Muscle of leg (tissue), 16 donors: ENCODE results near the gene SKIC3. TPM values are rescaled to one million over a fixed set of nuclear protein-coding genes. Genes with fewer than 3 reads are reported as not detected.

ENCODE experiments used
- DNase-seq: peaks from one replicate; pipeline ENCODE4 v3.0.0; 2013
- H3K27ac ChIP-seq: one replicate; pipeline ENCODE4 v1.5.1; 2013; ENCODE audit warnings: mild to moderate bottlenecking, low read length, control low read depth
- H3K27me3 ChIP-seq: one replicate; pipeline ENCODE4 v1.6.1; 2013; ENCODE audit warnings: low read length; ENCODE audit not compliant: control insufficient read depth, insufficient read depth
- H3K36me3 ChIP-seq: one replicate; pipeline ENCODE4 v1.6.1; 2013; ENCODE audit warnings: low read length; ENCODE audit not compliant: control insufficient read depth, insufficient read depth
- H3K4me1 ChIP-seq: one replicate; pipeline ENCODE4 v1.6.1; 2013; ENCODE audit warnings: low read length; ENCODE audit not compliant: control insufficient read depth, insufficient read depth
- H3K4me3 ChIP-seq: one replicate; pipeline ENCODE4 v1.5.1; 2013; ENCODE audit warnings: low read length, control low read depth
- H3K9me3 ChIP-seq: replicated peaks from 2 replicates; pipeline ENCODE4 v1.6.1; 2013; ENCODE audit warnings: low read depth, low read length; ENCODE audit not compliant: control insufficient read depth
- WGBS: methylation state at CpG from one replicate; pipeline ENCODE4 v1.1.5; 2013; ENCODE audit warnings: missing lambda C conversion rate; ENCODE audit not compliant: insufficient coverage; 5-methylcytosine and 5-hydroxymethylcytosine counted together
- long read RNA-seq, 11 donors: transcript quantifications; one replicate each; lab custom pipeline, GENCODE V29; 2026
- polyA plus RNA-seq, 8 donors: library from polyadenylated mRNA; unstranded; fragments of 120-200 nt; gene quantifications; one replicate each; pipeline versions ENCODE4 v1.2.1 to v1.2.3, GENCODE V29; 2013; ENCODE audit warnings: inconsistent platforms in 1 of 8, low replicate concordance in 1 of 8; ENCODE audit not compliant: insufficient read length in 8 of 8, insufficient read depth in 1 of 8
- total RNA-seq: library from RNA; stranded (reverse); fragments of 120-200 nt; gene quantifications from one replicate; pipeline ENCODE4 v1.2.4, GENCODE V29; 2013

The SKIC3 gene
- total RNA-seq (75.0 TPM), polyA plus RNA-seq (10 to 100 TPM; 43.6 to 65.1 (median 51.2) TPM)
- long read RNA-seq, donor 1, partial matches to known transcripts: 0 of 1 reads
- long read RNA-seq, donor 1, other reads (novel, unspliced or antisense): 0 of 1 reads
- long read RNA-seq, donor 2: 0 reads
- long read RNA-seq, donor 3, full-length matches to known transcripts: 2 of 9 reads
- long read RNA-seq, donor 3, partial matches to known transcripts: 7 of 9 reads
- long read RNA-seq, donor 3, other reads (novel, unspliced or antisense): 0 of 9 reads
- long read RNA-seq, donor 4: 0 reads
- long read RNA-seq, donor 5, full-length matches to known transcripts: 3 of 14 reads
- long read RNA-seq, donor 5, partial matches to known transcripts: 11 of 14 reads
- long read RNA-seq, donor 5, other reads (novel, unspliced or antisense): 0 of 14 reads
- long read RNA-seq, donor 6, full-length matches to known transcripts: 4 of 10 reads
- long read RNA-seq, donor 6, partial matches to known transcripts: 6 of 10 reads
- long read RNA-seq, donor 6, other reads (novel, unspliced or antisense): 0 of 10 reads
- long read RNA-seq, donor 7, full-length matches to known transcripts: 2 of 27 reads
- long read RNA-seq, donor 7, partial matches to known transcripts: 25 of 27 reads
- long read RNA-seq, donor 7, other reads (novel, unspliced or antisense): 0 of 27 reads
- long read RNA-seq, donor 8: 0 reads
- long read RNA-seq, donor 9, partial matches to known transcripts: 5 of 5 reads
- long read RNA-seq, donor 9, other reads (novel, unspliced or antisense): 0 of 5 reads
- long read RNA-seq, donor 10, partial matches to known transcripts: 15 of 17 reads
- long read RNA-seq, donor 10, other reads (novel, unspliced or antisense): 0 of 17 reads
- long read RNA-seq, donor 11, full-length matches to known transcripts: 1 of 9 reads
- long read RNA-seq, donor 11, partial matches to known transcripts: 8 of 9 reads
- long read RNA-seq, donor 11, other reads (novel, unspliced or antisense): 0 of 9 reads

DNA sequence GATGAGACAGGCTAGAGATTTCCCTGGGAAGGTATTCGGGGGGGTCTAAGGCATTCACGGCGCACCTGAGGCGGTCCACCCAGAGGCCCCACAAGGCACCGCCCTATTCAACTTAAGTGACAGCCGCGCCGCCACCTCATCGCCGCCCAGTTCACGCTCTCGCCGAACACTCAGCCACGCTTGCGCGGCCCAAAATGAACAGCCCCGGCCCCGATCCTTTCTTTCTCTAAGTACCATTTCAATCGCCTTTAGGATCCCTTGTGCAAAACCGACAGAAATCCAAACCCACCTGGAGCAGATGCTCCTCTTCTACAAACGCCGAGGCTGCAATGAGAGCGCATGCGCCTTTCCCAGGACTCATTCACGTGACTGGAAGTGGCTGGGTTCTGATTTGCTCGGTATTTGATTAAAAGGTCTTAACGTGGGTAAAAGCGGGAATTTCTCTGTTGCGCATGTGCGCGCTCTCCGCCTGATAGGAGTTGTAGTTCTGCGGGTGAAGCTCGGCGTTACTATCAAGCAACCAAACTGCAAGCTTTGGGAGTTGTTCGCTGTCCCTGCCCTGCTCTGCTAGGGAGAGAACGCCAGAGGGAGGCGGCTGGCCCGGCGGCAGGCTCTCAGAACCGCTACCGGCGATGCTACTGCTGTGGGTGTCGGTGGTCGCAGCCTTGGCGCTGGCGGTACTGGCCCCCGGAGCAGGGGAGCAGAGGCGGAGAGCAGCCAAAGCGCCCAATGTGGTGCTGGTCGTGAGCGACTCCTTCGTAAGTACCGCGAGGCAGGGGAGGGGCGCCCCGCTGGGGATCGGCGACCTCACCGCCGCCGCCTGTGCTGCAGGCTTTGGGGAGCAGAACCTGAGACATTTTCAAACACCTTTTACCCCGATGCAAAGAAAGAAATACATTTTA is at the start of gene SKIC3, which contains the start of gene ARSK:
SKIC3 (minus strand) TSS at position 331 of the 902 bp plus-strand sequence. CDS start 7,827 bp downstream, outside the sequence.
ARSK (plus strand) TSS at position 455 of the 902 bp plus-strand sequence; CDS start at position 633, 178 bp downstream.
- H3K4me1 ChIP-seq: peaks cover 3% of the 10 kb centered on the region
- peaks cover 2% of the 10 kb centered on the region for H3K36me3 ChIP-seq
- H3K4me3 ChIP-seq: peak within 1 kb of the TSS; percentile 58
- no peaks in the 10 kb centered on the region for H3K27me3 ChIP-seq
- H3K27ac ChIP-seq: peak within 1 kb of the TSS; percentile 87
- H3K9me3 ChIP-seq: no peaks in the 10 kb centered on the region
- under 1% methylated on average over 61 of the region's 63 CpGs for WGBS
- peak; percentile 100 for DNase-seq

DNA sequence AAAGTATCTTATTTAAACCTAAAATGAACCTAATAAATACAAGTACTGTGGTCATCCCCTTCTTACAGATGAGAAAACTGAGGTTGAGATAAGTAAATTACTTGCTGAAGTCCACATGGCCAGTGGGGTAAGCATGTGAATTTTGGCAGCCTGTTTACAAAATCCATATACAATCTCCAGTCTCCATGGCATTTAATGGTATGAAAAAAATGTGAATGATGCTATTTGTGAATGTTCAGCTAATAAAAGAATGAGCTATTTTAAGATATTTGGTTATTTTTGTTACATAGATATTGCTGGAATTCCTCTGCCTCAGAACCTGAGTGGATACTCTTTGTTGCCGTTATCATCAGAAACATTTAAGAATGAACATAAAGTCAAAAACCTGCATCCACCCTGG is 45.8 kb upstream of the SKIC3 start:
- Histone ChIP-seq H3K27me3 (no peaks in the 10 kb centered on the region), H3K4me3 (no peak overlapping the region), H3K9me3 (no peaks in the 10 kb centered on the region), H3K4me1 (no peaks in the 10 kb centered on the region), H3K36me3 (peaks cover 2% of the 10 kb centered on the region), H3K27ac (no peak overlapping the region)
- no peak for DNase-seq
- no CpG with 5 or more reads among the region's 1 CpG for WGBS

DNA sequence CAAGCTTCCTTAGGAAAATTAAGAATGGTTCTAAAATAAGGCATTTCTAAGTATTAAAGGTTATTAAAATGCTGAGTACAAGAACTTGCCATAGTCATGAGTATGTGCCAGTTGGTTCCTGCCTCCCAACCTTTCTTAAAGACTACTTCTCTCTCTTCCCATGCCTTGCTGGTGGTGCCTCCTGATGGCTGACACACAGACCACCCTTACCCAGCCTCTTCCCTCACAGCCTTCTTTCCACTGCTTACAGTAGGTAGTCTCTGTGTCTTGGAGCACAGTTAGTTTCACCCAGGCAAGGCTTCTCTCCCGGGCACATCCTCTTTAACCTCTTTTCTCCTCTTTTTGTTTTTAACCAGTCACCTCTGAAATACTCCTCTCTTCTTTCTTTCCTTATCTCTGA is 44.5 kb upstream of the SKIC3 start:
- no CpG with 5 or more reads among the region's 1 CpG for WGBS
- no peak for DNase-seq
- no peak overlapping the region for H3K27ac ChIP-seq
- no peaks in the 10 kb centered on the region for H3K9me3 ChIP-seq
- peaks cover 2% of the 10 kb centered on the region for H3K36me3 ChIP-seq
- H3K4me1 ChIP-seq: no peaks in the 10 kb centered on the region
- H3K4me3 ChIP-seq: no peak overlapping the region
- no peaks in the 10 kb centered on the region for H3K27me3 ChIP-seq

DNA sequence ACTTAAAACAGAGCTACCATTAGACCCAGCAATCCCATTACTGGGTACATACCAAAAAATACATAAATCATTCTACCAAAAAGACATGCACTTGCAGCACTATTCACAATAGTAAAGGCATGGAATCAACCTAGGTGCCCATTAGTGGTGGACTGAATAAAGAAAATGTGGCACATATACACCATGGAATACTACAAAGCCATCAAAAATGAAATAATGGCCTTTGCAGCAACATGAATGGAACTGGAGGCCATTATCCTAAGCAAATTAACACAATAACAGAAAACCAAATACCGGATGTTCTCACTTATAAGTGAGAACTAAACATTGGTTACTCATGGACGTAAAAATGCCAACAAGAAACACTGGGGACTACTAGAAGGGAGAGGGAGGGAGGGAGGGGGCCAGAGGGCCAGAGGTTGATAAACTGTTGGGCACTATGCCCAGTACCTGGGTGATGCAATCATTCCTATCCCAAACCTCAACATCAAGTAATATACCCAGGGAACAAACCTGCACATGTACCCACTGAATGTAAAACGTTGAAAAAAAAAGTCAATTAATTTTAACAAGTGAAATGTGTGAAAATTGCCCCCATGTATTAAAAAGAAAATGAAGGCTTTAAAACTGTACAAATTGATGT is 40.6 kb upstream of the SKIC3 start:
- DNase-seq: no peak
- Histone ChIP-seq H3K27me3 (no peaks in the 10 kb centered on the region), H3K9me3 (no peaks in the 10 kb centered on the region), H3K27ac (no peak overlapping the region), H3K4me1 (no peaks in the 10 kb centered on the region), H3K36me3 (no peaks in the 10 kb centered on the region), H3K4me3 (no peak overlapping the region)
- no CpG with 5 or more reads among the region's 3 CpGs for WGBS

DNA sequence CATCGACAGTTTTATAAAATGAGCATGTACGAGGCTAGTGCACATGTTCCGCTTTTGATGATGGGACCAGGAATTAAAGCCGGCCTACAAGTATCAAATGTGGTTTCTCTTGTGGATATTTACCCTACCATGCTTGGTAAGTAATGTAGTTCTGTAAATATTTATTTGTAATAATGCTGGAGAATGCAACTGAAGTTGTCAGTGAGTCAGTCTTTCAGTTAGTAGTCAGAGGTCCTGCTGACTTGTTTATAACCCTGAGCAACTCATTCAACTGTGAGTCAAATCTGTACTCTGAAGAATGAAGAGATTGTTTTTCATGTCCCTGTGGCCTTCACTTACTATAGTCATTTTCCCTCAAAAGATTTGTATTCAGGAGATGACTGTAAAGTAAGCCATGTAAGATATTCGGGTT is 36.7 kb upstream of the SKIC3 start:
- 100% methylated on average over 1 of the region's 5 CpGs for WGBS
- no peak overlapping the region for H3K27ac ChIP-seq
- DNase-seq: no peak

DNA sequence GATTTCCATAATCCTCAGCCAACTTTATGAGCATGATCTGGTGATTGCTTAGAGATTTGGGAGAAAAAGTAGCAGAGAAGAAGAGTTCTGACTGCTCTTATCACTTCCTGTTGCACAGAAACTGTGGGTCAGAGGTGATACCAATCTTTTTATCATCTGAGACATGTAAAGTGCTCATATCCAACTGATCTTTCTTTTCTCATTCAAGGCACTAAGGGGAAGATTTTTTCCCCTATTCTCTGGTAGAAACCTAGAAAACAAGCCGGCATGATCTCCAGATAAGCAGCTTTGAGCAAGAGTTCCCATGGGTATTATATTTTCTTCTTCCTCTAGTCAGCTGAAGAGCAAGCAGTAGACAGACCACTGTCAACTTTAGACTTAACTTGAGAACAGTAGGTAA is 36.1 kb upstream of the SKIC3 start:
- H3K4me1 ChIP-seq: no peaks in the 10 kb centered on the region
- DNase-seq: no peak
- no peaks in the 10 kb centered on the region for H3K27me3 ChIP-seq
- H3K9me3 ChIP-seq: no peaks in the 10 kb centered on the region
- no CpG with 5 or more reads among the region's 1 CpG for WGBS
- H3K36me3 ChIP-seq: no peaks in the 10 kb centered on the region
- H3K4me3 ChIP-seq: no peak overlapping the region
- H3K27ac ChIP-seq: no peak overlapping the region

More for the DNA sequence above, 36.7 kb upstream of the SKIC3 start:
- Histone ChIP-seq H3K4me1 (no peaks in the 10 kb centered on the region), H3K36me3 (no peaks in the 10 kb centered on the region), H3K4me3 (no peak overlapping the region), H3K9me3 (no peaks in the 10 kb centered on the region), H3K27me3 (no peaks in the 10 kb centered on the region)

DNA sequence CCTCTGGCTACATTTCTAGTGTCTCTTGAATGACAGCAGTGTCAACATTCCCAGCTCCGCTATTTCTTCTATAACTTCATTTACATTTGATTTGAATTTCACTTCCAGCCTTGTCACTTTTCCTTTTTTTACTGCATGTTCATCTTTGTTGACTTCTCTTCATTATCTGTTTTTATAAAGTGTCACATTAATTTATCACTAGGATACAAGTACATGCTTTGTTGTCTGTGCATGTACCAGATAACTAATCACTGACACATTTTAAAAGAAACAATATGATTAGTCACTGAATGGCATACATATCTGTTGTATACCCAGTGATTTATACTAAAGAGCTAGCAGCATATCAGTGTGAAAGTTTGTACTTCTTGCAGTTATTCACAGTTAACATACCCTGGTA is 29.2 kb upstream of the SKIC3 start:
- H3K27me3 ChIP-seq: no peaks in the 10 kb centered on the region
- no peaks in the 10 kb centered on the region for H3K36me3 ChIP-seq
- no peaks in the 10 kb centered on the region for H3K9me3 ChIP-seq
- H3K4me3 ChIP-seq: no peak overlapping the region
- DNase-seq: no peak
- WGBS: no CpG with 5 or more reads among the region's 1 CpG
- no peaks in the 10 kb centered on the region for H3K4me1 ChIP-seq
- no peak overlapping the region for H3K27ac ChIP-seq

DNA sequence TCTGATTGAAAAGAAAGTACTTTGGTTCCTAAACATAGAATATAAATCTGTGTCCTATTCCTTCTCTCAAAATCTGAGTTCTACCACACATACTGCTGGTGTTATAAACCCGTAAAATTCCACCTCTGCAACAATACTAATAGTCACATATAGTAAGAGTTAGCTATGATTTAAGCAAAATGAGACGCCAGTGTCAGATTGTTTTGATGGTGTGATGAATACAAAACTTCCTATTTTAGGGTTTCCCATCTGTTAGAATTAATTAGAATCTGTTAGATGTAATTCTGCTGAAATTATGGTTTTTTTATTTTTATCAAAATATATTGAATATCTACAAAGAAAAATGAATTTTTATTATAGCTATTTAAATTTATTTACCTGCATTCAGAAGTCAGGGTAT is 26.8 kb upstream of the SKIC3 start:
- Histone ChIP-seq H3K4me3 (no peak overlapping the region), H3K36me3 (no peaks in the 10 kb centered on the region), H3K27me3 (no peaks in the 10 kb centered on the region), H3K9me3 (no peaks in the 10 kb centered on the region), H3K4me1 (no peaks in the 10 kb centered on the region), H3K27ac (no peak overlapping the region)
- WGBS: no CpG with 5 or more reads among the region's 2 CpGs
- no peak for DNase-seq

DNA sequence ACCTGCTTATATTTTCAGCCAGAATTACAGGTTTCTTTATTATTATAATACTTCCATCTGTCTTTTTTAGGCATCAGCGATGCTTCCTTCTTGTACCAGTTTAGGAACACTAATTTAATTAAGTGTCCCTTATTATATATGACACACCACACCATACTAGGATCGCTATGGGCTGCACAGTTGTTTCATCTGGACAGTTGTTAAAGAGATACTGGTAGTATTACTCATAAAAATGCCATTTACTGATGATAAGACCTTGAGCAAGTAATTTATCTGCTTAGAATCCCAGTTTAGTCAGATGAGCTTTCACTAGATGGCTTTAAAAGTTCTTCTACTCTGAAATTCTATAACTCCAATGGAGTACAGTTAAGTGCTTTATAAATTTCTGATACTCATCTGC is 17.2 kb upstream of the SKIC3 start:
- DNase-seq: no peak
- Histone ChIP-seq H3K27me3 (no peaks in the 10 kb centered on the region), H3K36me3 (no peaks in the 10 kb centered on the region), H3K27ac (no peak overlapping the region), H3K9me3 (no peaks in the 10 kb centered on the region), H3K4me1 (no peaks in the 10 kb centered on the region), H3K4me3 (no peak overlapping the region)
- no CpG with 5 or more reads among the region's 2 CpGs for WGBS
